Lung (tissue), 12 donors: ENCODE measurements around the gene IL1RAPL1. TPM values are rescaled to one million over a fixed set of nuclear protein-coding genes. Genes with fewer than 3 reads are reported as not detected.

Experiments used
- ATAC-seq: fragments of 200-7000 bp; cut with Tn5 transposase; one replicate; pipeline ENCODE4 v1.9.1; 2020; ENCODE audit warnings: moderate number of reproducible peaks; ENCODE audit not compliant: insufficient read depth, low FRiP score
- DNase-seq, 3 donors: peaks; one replicate each; pipeline ENCODE4 v3.0.0-alpha.2; 2013 to 2017
- H3K27ac ChIP-seq, 2 donors: one replicate each; pipeline ENCODE4 v1.5.1; 2013; ENCODE audit warnings: mild to moderate bottlenecking in 2 of 2, moderate library complexity in 2 of 2, control low read depth in 1 of 2, inconsistent platforms in 1 of 2, low read depth in 1 of 2, low read length in 1 of 2
- H3K27me3 ChIP-seq, 3 donors: one replicate each; pipeline ENCODE4 v1.5.1; 2013; ENCODE audit warnings: low read length in 2 of 3; ENCODE audit not compliant: control insufficient read depth in 3 of 3, insufficient read depth in 3 of 3
- H3K36me3 ChIP-seq, 4 donors: one replicate each; pipeline ENCODE4 v1.5.1; 2013; ENCODE audit warnings: low read length in 4 of 4, mild to moderate bottlenecking in 1 of 4, moderate library complexity in 1 of 4; ENCODE audit not compliant: control insufficient read depth in 4 of 4, insufficient read depth in 4 of 4
- H3K4me1 ChIP-seq, 5 donors: one replicate each; pipeline ENCODE4 v1.5.1; 2013; ENCODE audit warnings: low read length in 5 of 5, mild to moderate bottlenecking in 2 of 5, moderate library complexity in 1 of 5; ENCODE audit not compliant: control insufficient read depth in 5 of 5, insufficient read depth in 5 of 5
- H3K4me3 ChIP-seq: one replicate; pipeline ENCODE4 v1.5.1; 2013; ENCODE audit warnings: mild to moderate bottlenecking, control low read depth, moderate library complexity
- H3K9ac ChIP-seq, 2 donors: one replicate each; pipeline ENCODE4 v1.5.1; 2013; ENCODE audit warnings: low read length in 2 of 2, control low read depth in 1 of 2; ENCODE audit not compliant: insufficient read depth in 1 of 2
- H3K9me3 ChIP-seq, 4 donors: one replicate each; pipeline ENCODE4 v1.5.1; 2013; ENCODE audit warnings: low read length in 3 of 4, mild to moderate bottlenecking in 1 of 4, moderate library complexity in 1 of 4; ENCODE audit not compliant: control insufficient read depth in 4 of 4, insufficient read depth in 3 of 4
- WGBS, 2 donors: extraction: QIAGEN DNeasy Blood & Tissue Kit; methylation state at CpG; one replicate each; pipeline ENCODE4 v1.1.7; 2013; 5-methylcytosine and 5-hydroxymethylcytosine counted together
- polyA plus RNA-seq, 2 donors: library from polyadenylated mRNA; stranded (reverse); fragments of 200-250 nt; gene quantifications; one replicate each; pipeline ENCODE4 v1.2.1, GENCODE V29; 2013
- total RNA-seq, 2 donors: library from RNA; depleted of rRNA in 1 of 2; stranded (reverse); fragments of >200 nt in 1 of 2; gene quantifications; one replicate each; pipeline ENCODE4 v1.2.1, GENCODE V29; 2014 to 2021
- TF ChIP-seq, protein P1 (sequence below): IDR thresholded peaks from 2 replicates; pipeline ENCODE4 v1.5.1; 2012; ENCODE audit warnings: mild to moderate bottlenecking; ENCODE audit errors: control extremely low read depth, extremely low read depth
- donor health status: control.
- donor health status: control.
- donor health status: Bipolar disorder and iron deficiency.
- donor health status: healthy.
- donor health status: DM: yes; HTN: yes; CAD: no.

IL1RAPL1 gene
- total and polyA plus RNA-seq, 4 donors = 2.2 TPM; not detected in 3

DNA sequence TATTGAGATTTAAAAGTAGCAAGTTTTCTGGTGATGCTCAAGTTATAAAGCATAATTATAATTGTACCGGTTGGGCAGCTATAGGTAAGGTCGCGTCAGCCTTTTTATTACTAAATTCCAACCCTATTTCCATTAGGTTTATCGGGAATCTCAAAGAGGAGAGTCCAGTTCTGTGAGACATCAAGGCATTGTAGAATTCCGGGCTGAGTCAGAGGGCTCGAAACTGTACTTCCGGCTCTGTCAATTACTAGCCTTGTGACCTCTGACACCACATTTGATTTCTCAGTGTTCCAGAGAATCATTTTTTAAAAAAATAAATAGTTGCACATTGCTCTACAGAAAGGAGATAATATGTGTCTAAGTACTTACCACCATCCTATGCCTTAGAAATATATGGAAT lies 4.3 kb downstream of the IL1RAPL1 start:
- Histone ChIP-seq H3K36me3 (no peaks in the 10 kb centered on the region), H3K4me3 (no peak overlapping the region), H3K9me3 (no peaks in the 10 kb centered on the region), H3K4me1 (peaks cover 0 to 3% (median 0%) of the 10 kb centered on the region in 5 donors), H3K27ac (no peak overlapping the region), H3K27me3 (peaks cover 0 to 16% (median 12%) of the 10 kb centered on the region in 3 donors), H3K9ac (no peak overlapping the region)
- ATAC-seq = no peak
- DNase-seq = no peak
- TF ChIP-seq, protein P1, sequence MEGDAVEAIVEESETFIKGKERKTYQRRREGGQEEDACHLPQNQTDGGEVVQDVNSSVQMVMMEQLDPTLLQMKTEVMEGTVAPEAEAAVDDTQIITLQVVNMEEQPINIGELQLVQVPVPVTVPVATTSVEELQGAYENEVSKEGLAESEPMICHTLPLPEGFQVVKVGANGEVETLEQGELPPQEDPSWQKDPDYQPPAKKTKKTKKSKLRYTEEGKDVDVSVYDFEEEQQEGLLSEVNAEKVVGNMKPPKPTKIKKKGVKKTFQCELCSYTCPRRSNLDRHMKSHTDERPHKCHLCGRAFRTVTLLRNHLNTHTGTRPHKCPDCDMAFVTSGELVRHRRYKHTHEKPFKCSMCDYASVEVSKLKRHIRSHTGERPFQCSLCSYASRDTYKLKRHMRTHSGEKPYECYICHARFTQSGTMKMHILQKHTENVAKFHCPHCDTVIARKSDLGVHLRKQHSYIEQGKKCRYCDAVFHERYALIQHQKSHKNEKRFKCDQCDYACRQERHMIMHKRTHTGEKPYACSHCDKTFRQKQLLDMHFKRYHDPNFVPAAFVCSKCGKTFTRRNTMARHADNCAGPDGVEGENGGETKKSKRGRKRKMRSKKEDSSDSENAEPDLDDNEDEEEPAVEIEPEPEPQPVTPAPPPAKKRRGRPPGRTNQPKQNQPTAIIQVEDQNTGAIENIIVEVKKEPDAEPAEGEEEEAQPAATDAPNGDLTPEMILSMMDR = no peak
- WGBS, 2 donors = 72 to 78% methylated on average over 7 of the region's 7 CpGs

DNA sequence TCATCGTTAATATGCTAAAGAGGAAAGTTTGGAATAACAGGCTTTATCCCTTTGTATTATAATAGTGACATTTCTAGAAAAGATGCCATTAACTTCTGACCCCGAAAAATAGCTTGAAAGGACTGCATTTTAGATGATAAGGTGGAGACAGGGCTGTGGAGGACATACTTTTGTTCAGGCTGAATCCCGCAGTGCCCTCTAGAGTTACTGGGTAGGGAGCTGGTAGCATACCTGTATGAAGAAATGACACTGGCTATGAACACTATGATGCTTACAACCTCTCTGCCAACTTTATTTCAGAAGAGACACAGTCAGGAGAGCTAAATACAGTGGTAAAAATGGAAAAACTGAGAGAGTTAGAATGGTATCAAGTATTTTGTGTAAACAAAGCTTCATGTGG lies 8.1 kb downstream of the IL1RAPL1 start:
- H3K27ac ChIP-seq = no peak overlapping the region
- peaks cover 0 to 8% (median 0%) of the 10 kb centered on the region in 3 donors for H3K27me3 ChIP-seq
- no peaks in the 10 kb centered on the region for H3K36me3 ChIP-seq
- TF ChIP-seq, protein P1 = no peak
- DNase-seq = no peak
- no peaks in the 10 kb centered on the region for H3K9me3 ChIP-seq
- no peak overlapping the region for H3K9ac ChIP-seq
- no peak for ATAC-seq
- H3K4me1 ChIP-seq = peaks cover 0 to 3% (median 0%) of the 10 kb centered on the region in 5 donors
- WGBS, 2 donors = 64 to 84% methylated on average over 3 of the region's 3 CpGs
- H3K4me3 ChIP-seq = no peak overlapping the region

GRCh38 chrX:28599957-28600356 lies 12.7 kb downstream of the IL1RAPL1 start:
- WGBS, 2 donors = 70 to 73% methylated on average over 6 of the region's 6 CpGs
- ATAC-seq (no peak), DNase-seq (peak in 2 of 3 donors; percentile 30 to 56)
- no peak overlapping the region for H3K9ac ChIP-seq
- no peaks in the 10 kb centered on the region for H3K4me1 ChIP-seq
- H3K4me3 ChIP-seq = no peak overlapping the region
- peaks cover 0 to 4% (median 0%) of the 10 kb centered on the region in 3 donors for H3K27me3 ChIP-seq
- H3K36me3 ChIP-seq = no peaks in the 10 kb centered on the region
- TF ChIP-seq, protein P1 = no peak
- H3K27ac ChIP-seq = no peak overlapping the region
- no peaks in the 10 kb centered on the region for H3K9me3 ChIP-seq

- Histone ChIP-seq H3K9me3 (peaks cover 0 to 2% (median 0%) of the 10 kb centered on the region in 4 donors), H3K9ac (no peak overlapping the region), H3K27ac (no peak overlapping the region), H3K4me1 (no peaks in the 10 kb centered on the region), H3K4me3 (no peak overlapping the region), H3K27me3 (peaks cover 0 to 9% (median 6%) of the 10 kb centered on the region in 3 donors), H3K36me3 (no peaks in the 10 kb centered on the region)
- TF ChIP-seq, protein P1 = no peak
- no peak for ATAC-seq
- 88 to 89% methylated on average over 2 of the region's 2 CpGs for WGBS, 2 donors
- no peak for DNase-seq
Observed at GRCh38 chrX:28609003-28609402, 21.8 kb downstream of the IL1RAPL1 start.
